NB4 (cell line): Measurements from ENCODE around the gene HDGFL1.

Source experiments
- CTCF ChIP-seq: IDR thresholded peaks from one replicate; pipeline ENCODE4 v1.5.1; 2012; ENCODE audit warnings: low read depth, low read length
- MAX ChIP-seq: IDR thresholded peaks from 2 replicates; pipeline ENCODE4 v1.6.1; 2011; ENCODE audit warnings: low read depth, low read length
- MYC ChIP-seq: IDR thresholded peaks from 2 replicates; pipeline ENCODE4 v1.6.1; 2011; ENCODE audit warnings: low read depth, low read length
- POLR2A ChIP-seq: IDR thresholded peaks from 2 replicates; pipeline ENCODE4 v1.6.1; 2011; ENCODE audit warnings: mild to moderate bottlenecking; ENCODE audit not compliant: insufficient read length; ENCODE audit errors: extremely low read depth

- TF ChIP-seq MAX (no peak), POLR2A (no peak), CTCF (no peak), MYC (no peak)
Measured at GRCh38 chr6:22612236-22612635, 42.9 kb downstream of the HDGFL1 start.
